Measurements from ENCODE around the gene NEK6.

NEK6 gene

DNA sequence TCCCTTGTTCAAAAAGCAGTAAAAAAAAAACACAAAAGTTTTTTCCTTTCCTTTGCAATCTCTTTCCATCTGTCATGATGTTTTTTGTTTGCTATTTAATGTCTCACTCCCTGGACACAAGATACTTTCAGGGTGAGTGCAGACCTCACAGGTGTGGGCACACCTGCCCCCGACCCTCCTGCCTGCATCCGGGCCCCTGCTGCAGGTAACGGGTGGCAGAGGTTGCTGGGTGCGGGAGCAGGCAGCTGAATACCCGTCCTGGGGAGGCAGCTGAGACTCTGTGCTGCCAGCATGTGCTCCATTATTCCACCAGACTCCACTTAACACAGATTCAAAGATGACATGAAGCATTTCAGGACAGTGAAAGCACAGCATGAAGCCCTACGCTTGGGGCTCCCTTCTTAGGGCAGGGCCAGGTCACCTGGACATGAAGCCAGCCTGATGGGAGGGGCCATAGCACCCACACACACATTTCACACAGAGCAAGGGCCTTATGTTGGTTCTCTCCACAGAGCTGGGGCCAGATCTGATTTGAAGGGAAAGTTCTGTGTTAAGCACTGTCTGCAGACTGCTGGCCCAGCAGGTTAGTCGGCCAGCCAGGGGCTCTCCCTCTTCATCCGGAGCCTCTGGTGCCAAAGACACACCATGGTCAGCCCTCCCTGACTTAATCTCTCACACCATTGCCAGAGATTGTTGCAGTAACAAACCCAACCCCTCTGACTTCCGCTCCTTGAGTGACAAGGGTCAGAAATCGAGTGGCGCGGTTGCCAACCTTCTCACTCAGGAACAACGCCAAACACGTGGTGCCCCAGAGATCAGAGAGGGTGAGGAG lies 13.0 kb downstream of the NEK6 start:
- TF ChIP-seq ZNF8 (CRISPR knock-in tag; IDR thresholded peaks at IDR 0.05) = no peak
- no peak for TF ChIP-seq ZFP3 (CRISPR knock-in tag; IDR thresholded peaks at IDR 0.05)
- TF ChIP-seq SNAI2 (CRISPR knock-in tag; IDR thresholded peaks at IDR 0.05) = no peak
- ATAC-seq = no peak

DNA sequence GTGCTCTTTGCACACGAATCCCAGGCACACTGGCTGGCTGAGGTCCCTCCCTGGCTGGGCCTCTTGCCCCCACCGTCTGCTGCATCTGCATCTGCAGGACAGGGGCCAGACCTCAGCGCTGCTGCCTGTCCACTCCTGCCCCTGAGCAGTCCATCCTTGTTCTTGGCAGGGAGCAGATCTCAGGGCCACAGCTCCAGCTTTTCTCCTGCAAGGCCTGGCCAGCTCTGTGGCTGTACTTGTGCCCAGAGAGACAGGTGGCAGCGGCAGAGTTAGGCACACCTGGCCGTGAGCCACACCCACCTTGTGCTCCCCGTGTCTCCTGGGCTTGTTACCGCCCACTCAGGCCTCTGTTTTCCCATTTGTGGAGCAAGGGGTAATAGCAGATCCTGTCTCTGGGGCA lies 13.9 kb downstream of the NEK6 start:
- no peak for ATAC-seq
- TF ChIP-seq GLIS3 (CRISPR knock-in tag; IDR thresholded peaks at IDR 0.05) = no peak
- TF ChIP-seq, protein P1, sequence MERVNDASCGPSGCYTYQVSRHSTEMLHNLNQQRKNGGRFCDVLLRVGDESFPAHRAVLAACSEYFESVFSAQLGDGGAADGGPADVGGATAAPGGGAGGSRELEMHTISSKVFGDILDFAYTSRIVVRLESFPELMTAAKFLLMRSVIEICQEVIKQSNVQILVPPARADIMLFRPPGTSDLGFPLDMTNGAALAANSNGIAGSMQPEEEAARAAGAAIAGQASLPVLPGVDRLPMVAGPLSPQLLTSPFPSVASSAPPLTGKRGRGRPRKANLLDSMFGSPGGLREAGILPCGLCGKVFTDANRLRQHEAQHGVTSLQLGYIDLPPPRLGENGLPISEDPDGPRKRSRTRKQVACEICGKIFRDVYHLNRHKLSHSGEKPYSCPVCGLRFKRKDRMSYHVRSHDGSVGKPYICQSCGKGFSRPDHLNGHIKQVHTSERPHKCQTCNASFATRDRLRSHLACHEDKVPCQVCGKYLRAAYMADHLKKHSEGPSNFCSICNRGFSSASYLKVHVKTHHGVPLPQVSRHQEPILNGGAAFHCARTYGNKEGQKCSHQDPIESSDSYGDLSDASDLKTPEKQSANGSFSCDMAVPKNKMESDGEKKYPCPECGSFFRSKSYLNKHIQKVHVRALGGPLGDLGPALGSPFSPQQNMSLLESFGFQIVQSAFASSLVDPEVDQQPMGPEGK (CRISPR knock-in tag; IDR thresholded peaks at IDR 0.05; ENCODE audit: borderline replicate concordance) = no peak

DNA sequence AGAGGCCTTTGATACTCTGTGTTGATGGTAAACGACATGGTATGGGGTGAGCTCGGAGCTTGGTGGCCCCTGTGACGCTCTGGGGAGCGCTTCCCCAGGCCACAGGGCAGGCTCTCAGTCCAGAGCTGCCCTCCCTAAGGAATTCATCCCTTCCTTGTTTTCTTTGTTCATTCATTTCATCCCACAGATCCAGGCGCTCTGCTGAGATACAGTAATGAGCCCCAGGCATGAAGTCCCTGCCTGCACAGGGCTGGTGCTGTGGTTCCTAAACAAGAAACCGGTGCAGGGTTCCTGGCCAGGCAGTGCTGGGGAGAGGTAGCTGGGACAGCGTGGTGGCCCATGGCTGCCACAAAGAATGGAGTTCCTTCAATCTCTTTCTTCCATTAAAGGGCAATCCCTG lies 14.4 kb downstream of the NEK6 start:
- TF ChIP-seq ZNF565 (CRISPR knock-in tag; conservative IDR thresholded peaks at IDR 0.05; ENCODE audit: low read depth) (no peak), RARB (CRISPR knock-in tag; IDR thresholded peaks at IDR 0.05) (no peak), GLIS3 (CRISPR knock-in tag; IDR thresholded peaks at IDR 0.05) (no peak), ZNF70 (CRISPR knock-in tag; IDR thresholded peaks at IDR 0.05) (no peak), CSDC2 (CRISPR knock-in tag; IDR thresholded peaks at IDR 0.05) (no peak), ZFP3 (CRISPR knock-in tag; IDR thresholded peaks at IDR 0.05) (no peak)

DNA sequence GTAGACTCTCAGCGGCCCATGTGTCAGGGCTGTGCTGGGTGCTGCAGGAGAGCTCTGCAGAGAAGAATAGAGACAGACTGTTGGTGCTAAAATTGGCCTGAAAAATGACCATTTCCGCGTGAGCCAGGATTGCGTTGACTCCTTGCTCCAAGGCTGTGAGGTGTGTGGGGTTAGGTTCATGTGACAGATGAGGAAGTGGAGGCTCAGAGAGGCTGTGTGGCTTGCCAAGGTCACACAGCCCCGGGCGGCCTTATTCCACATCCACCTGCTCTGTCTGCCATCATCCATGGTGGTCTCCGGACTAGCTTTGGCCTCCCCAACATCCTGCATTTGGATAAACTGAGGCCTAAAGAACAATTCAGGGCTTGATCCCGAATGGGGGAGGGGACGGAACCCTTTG lies 15.2 kb downstream of the NEK6 start:
- TF ChIP-seq, protein P2, sequence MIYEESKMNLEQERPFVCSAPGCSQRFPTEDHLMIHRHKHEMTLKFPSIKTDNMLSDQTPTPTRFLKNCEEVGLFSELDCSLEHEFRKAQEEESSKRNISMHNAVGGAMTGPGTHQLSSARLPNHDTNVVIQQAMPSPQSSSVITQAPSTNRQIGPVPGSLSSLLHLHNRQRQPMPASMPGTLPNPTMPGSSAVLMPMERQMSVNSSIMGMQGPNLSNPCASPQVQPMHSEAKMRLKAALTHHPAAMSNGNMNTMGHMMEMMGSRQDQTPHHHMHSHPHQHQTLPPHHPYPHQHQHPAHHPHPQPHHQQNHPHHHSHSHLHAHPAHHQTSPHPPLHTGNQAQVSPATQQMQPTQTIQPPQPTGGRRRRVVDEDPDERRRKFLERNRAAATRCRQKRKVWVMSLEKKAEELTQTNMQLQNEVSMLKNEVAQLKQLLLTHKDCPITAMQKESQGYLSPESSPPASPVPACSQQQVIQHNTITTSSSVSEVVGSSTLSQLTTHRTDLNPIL (CRISPR knock-in tag; IDR thresholded peaks at IDR 0.05; ENCODE audit: low read depth) = no peak
- no peak for TF ChIP-seq ZC3H10 (CRISPR knock-in tag; IDR thresholded peaks at IDR 0.05)
- no peak for TF ChIP-seq ESRRG (CRISPR knock-in tag; IDR thresholded peaks at IDR 0.05)
- no peak for TF ChIP-seq ZNF70 (CRISPR knock-in tag; IDR thresholded peaks at IDR 0.05)
- no peak for ATAC-seq

More for the DNA sequence above, 14.4 kb downstream of the NEK6 start:
- no peak for ATAC-seq

DNA sequence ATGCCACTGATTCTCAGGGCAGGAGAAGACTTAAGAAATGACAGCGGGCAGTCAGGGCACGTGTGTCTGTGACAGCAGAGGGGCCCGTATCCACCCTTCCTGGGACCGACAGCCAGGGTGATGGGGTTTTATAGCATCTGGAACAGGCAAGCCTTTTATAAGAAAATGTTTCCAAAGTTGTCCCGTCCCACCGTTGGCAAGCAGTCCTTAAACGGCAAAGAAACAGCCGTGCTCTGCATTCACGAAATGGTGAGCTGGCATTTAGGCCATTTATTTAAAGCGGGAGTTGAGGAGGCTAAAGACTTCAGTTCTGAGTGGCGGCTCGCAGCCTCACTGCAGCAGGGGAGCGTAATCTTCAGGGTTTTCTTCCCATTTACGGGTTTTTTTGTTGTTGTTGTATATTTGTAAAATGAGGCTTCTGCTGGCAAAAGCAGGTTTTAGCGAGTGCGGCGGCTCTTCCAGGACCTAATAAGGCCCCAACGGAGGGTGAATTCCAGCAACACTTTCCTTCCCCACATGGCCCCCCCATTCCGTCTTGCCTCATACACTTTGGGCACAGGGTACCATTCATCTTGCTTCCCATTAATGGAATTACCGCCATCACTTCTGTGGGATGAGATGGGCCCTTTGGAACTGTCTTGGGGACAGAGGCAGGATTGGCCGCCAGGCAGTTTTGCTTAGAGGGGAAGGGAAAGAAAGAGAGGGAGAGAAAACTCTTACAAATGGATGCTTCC lies 15.8 kb downstream of the NEK6 start:
- TF ChIP-seq ZNF8 (CRISPR knock-in tag; IDR thresholded peaks at IDR 0.05) = no peak
- TF ChIP-seq TCF4 (CRISPR knock-in tag; IDR thresholded peaks at IDR 0.05; ENCODE audit: borderline replicate concordance) = no peak
- no peak for TF ChIP-seq ZNF565 (CRISPR knock-in tag; conservative IDR thresholded peaks at IDR 0.05; ENCODE audit: low read depth)
- TF ChIP-seq ISL1 (CRISPR knock-in tag; IDR thresholded peaks at IDR 0.05) = no peak
- no peak for TF ChIP-seq SNAI2 (CRISPR knock-in tag; IDR thresholded peaks at IDR 0.05)
- TF ChIP-seq ESRRG (CRISPR knock-in tag; IDR thresholded peaks at IDR 0.05) = no peak
- no peak for TF ChIP-seq TOX (CRISPR knock-in tag; IDR thresholded peaks at IDR 0.05; ENCODE audit: borderline replicate concordance)
- TF ChIP-seq ARNTL (CRISPR knock-in tag; IDR thresholded peaks at IDR 0.05; ENCODE audit: borderline replicate concordance, low read depth) = no peak
- TF ChIP-seq BACH2 (CRISPR knock-in tag; IDR thresholded peaks at IDR 0.05; ENCODE audit: borderline replicate concordance) = no peak
- no peak for TF ChIP-seq GLIS3 (CRISPR knock-in tag; IDR thresholded peaks at IDR 0.05)
- TF ChIP-seq PPARA (CRISPR knock-in tag; IDR thresholded peaks at IDR 0.05; ENCODE audit: borderline replicate concordance) = no peak
- no peak for ATAC-seq

DNA sequence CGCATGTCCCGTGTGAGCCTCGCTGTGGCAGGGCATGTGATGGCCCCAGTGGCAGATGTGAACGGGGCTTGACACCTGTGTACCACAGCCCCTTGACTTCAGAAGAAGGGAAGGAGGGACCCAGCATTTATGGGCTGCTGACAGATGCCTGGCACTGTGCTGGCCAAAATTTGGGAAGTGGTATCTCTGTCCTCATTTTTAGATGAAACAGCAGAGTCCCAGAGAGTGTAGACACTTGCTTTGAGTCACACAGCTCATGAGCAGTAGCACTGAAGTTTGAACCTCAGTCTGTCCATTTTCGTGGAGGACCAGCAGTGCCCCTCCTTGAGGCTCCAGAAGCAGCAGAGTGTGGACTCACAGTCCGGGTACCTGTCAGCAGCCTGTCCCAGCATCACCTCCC lies 16.5 kb downstream of the NEK6 start:
- no peak for ATAC-seq
- TF ChIP-seq, protein P3, sequence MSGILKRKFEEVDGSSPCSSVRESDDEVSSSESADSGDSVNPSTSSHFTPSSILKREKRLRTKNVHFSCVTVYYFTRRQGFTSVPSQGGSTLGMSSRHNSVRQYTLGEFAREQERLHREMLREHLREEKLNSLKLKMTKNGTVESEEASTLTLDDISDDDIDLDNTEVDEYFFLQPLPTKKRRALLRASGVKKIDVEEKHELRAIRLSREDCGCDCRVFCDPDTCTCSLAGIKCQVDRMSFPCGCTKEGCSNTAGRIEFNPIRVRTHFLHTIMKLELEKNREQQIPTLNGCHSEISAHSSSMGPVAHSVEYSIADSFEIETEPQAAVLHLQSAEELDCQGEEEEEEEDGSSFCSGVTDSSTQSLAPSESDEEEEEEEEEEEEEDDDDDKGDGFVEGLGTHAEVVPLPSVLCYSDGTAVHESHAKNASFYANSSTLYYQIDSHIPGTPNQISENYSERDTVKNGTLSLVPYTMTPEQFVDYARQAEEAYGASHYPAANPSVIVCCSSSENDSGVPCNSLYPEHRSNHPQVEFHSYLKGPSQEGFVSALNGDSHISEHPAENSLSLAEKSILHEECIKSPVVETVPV (CRISPR knock-in tag; IDR thresholded peaks at IDR 0.05) = no peak
- TF ChIP-seq ZFP30 (CRISPR knock-in tag; IDR thresholded peaks at IDR 0.05) = no peak
- no peak for TF ChIP-seq ZFP3 (CRISPR knock-in tag; IDR thresholded peaks at IDR 0.05)
- TF ChIP-seq TOX (CRISPR knock-in tag; IDR thresholded peaks at IDR 0.05; ENCODE audit: borderline replicate concordance) = no peak
- TF ChIP-seq CSDC2 (CRISPR knock-in tag; IDR thresholded peaks at IDR 0.05) = no peak
- no peak for TF ChIP-seq ESRRG (CRISPR knock-in tag; IDR thresholded peaks at IDR 0.05)
- TF ChIP-seq, protein P2 (CRISPR knock-in tag; IDR thresholded peaks at IDR 0.05; ENCODE audit: low read depth) = no peak
- TF ChIP-seq, protein P1 (CRISPR knock-in tag; IDR thresholded peaks at IDR 0.05; ENCODE audit: borderline replicate concordance) = no peak

Measured in SK-N-SH treated with all-trans-retinoic acid at 6 μM for 48 hours (cell line).